HG02763 (cell line): ENCODE data around the gene FXR1.
"Not testable (repeated sequence)": the region's sequence is repeated elsewhere in the genome, so short reads cannot be mapped to it uniquely, and the experiment has no call there.

ENCODE experiments used
- ATAC-seq: cut with Tn5 transposase; IDR thresholded peaks from one replicate; pipeline ENCODE4 v1.9.1; 2021; ENCODE audit warnings: mild to moderate bottlenecking, moderate library complexity; ENCODE audit not compliant: unreplicated experiment

Gene FXR1

DNA sequence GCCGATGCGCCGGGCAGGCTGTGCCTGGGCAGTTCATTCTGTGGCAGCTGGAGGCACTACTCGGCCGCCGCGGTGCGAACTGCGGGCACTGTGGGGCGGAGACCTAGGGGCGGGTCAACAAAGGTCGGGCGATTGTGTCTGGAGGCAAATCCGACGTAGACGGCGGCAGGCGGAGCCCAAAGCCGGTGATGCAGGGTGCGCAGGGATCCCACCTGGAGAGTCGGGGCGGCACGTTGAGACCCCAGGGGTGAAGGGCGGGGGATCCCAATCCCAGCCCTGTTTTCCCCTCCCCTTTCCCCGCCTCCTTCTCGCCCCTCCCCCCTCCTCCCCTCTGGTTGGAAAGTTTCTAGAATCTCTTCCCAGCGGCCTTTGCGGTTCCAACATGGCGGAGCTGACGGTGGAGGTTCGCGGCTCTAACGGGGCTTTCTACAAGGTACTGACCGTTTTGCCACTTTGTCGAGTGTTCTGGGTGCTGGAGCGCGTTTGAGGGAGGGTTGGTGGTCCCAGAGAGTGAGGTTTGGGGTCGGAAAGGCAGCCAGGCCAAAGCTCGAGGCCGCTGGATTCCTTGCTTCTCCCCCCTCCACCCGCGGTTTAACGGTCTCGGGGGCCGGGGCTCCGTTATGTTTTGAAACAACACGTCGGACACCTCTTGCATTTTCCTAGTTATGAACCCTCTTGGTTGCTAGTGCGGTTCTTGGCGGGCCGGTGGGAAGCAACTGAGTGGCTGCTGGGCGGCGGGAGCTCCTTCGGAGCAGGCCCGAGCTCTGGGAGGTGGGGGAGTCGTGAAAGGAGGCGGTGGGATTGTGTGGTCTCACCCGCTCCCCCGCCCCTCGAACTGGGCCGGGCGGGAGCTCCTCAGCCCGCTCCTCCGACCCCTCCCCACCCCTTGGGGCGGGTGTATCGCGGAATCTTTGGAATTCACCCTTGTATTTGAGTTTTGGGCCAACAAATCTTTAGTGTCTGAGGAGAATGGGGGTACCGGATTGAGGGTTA is at the start of gene FXR1:
FXR1 (plus strand) TSS at position 367 of the 993 bp plus-strand sequence; CDS start at position 383, 16 bp downstream.
- peak; percentile 100 for ATAC-seq

DNA sequence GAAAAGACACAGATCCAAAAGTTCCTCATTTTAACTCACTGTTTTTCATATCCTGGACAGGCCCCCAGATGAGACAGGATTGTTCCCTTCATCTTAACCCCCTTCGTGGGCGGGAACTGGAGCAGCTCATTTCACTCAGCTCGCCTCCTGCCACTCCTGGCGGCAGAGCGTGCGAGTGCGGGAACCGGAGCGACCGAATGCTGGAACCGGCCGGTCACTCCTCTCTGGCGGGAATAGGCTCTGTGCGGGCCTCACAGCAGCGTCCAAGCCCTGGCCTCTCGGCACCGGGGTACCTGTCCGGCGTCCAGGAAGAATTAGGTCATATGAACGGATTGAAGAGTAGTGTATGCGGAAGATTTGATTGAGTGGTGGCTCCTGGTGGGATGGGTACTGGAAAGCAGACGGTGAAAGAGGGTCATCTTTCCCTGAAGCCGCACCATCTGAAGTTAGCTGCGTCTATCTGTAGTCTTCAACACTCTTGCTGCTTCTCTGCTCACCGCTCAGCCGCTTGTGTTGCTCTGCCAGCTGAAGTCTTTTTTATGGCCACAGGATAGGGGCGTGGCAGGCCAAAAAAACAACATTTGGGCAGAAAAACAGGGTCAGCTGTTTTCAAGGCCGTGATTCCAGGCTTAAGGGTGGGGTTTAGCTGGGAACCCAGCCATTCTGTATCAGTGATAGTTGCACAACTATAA is 42.3 kb upstream of the FXR1 start:
- no peak for ATAC-seq

DNA sequence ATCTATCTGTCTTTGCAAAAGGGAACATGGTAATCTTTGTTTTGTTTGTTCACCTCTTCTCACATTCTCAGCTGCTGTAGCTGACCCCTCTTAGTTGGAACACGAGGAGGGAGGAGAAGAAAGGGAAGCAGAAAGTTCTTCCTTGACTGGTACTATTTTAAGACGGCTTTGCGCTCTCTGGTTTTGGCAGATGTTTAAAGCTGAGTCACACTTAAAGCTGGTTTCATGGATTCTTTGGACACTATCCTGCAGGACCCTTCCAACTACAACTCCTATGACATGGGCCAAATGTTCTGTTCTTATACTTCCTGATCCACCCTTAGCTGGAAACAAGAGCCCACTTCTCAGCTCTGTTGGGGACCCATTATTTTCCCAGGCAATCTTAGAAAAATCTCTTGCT is 40.6 kb upstream of the FXR1 start:
- ATAC-seq, result no peak

DNA sequence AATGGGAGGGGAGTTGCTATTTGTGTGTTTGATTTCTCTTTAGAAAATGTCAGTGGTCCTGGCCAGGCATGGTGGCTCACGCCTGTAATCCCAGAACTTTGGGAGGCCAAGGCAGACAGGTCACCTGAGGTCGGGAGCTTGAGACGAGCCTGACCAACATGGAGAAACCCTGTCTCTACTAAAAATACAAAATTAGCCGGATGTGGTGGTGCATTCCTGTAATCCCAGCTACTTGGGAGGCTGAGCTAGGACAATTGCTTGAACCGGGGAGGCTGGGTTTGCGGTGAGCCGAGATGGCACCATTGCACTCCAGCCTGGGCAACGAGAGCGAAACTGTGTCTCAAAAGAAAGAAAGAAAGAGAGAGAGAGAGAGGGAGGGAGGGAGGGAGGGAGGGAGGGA is 40.0 kb upstream of the FXR1 start:
- ATAC-seq, result not testable (repeated sequence)

DNA sequence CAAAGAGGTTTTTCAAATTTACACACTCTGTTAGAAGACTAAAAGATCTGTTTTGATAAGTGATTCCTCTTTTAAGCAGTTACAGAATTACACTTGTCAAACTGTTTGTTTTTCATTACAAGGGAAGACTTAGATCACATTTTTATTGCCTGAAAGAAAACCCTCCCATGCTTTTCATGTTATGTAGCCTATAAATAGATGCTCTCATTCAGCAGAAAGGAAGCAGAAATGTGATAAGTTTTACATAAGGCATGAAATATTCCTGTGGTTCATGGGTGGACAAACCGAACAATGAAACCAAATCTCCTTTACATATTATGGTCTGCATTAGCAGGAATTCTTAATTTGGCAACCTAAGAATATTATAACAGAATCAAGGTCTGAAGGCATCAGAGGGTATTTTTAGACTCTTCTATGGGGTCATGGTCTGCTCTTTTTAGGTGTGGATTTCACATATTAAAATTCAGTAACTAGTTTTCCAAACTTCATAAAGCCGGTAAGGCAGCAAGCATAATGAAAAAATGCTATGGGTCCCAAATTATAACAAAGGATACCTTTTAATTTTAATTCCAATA is 37.3 kb upstream of the FXR1 start:
- ATAC-seq, result no peak

DNA sequence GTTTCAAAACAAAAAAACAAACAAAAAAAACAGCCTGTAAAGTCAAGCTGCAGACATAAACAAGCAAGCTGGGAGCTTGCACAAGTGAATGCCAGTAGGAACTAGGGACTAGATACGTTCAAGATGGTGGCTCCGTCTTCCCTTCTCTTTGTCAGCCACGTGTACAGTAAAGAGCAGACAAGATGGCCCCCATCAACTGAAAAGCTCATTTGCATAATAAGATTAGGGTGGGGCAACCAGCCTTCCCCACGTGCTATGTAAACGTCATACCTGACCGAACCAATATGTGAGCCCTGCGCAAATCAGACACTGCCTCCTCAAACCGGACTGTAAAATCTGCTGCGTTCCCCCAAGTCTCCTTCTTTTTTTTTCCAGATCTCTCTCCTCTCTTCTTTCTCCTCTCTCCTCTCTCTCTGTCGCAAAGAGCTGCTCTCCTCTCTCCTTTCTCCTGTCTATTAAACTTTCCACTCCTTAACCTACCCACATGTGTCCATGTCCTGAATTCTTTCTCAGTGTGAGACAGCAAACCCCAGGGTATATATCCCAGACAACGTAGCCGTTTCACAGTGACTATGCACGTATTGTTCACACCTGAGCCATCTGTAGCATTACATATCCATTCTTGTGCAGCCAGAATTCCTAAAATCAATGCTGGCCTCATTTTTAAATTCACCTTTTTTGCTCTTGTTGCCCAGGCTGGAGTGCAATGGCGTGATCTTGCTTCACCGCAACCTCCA is 31.2 kb upstream of the FXR1 start:
- no peak for ATAC-seq

DNA sequence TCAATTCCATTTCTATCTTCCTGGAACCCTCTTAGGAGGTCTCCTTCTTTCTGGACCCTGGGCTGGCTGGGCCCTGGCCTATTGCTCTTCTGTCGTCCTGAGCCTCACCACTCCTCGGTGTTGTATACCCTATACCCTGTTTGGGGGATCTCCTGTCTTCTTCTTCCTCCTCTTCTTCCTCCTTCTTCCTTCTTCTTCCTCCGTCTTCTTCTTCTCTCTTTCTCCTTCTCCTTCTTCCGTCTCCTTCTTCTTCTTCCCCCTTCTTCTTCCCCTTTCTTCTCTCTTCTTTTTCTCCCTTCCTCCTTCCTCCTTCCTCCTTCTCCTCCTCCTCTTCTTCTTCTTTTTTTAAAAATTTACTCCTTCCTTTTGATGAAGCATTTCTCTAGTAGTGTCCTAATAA is 30.4 kb upstream of the FXR1 start:
- no peak for ATAC-seq

DNA sequence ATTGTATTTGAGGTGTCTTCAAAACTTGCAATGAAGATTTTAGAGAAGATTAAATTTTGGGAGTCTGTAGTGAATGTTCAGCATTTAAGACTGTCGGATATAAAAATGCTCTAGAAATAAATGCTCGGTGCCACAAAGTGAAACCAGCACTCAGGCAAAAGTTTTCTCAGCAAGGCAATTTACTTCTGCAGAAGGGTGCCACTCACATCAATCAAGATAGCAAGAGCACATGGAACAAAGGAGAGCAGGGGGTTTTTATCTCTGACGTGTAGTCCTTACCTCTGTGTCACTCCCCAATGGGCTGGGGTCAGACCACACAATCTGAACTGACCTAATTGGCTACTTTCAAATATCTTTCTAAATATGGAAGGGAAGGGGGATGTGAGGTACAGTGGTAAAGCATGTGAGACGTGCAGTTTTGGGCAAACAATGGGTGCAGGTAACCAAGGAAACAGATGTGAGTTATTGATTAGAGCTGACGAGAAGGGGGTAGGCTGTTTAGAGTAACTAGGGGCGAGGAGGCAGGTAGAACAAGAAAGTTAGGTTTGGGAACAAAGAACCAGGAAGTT is 23.4 kb upstream of the FXR1 start:
- ATAC-seq, result no peak

DNA sequence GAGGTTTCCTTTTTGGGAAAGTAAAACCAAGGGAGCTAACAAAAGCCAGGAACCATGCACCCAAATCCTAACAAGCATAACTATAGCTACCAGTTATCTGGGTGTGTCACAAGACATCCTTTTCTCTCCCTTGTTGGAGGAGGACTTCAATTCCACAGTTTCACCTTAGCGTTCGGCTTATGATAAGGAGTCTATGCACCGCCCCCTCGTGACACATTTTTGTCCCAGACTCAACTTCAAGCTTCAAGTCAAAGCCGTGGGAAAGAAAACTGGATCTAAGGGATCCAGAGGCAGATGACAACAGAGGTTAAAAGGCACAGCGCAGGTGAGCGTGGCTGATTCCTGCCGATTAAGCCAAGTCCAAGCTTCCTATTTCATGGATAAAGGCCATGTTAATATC is 13.9 kb upstream of the FXR1 start:
- ATAC-seq, result no peak

DNA sequence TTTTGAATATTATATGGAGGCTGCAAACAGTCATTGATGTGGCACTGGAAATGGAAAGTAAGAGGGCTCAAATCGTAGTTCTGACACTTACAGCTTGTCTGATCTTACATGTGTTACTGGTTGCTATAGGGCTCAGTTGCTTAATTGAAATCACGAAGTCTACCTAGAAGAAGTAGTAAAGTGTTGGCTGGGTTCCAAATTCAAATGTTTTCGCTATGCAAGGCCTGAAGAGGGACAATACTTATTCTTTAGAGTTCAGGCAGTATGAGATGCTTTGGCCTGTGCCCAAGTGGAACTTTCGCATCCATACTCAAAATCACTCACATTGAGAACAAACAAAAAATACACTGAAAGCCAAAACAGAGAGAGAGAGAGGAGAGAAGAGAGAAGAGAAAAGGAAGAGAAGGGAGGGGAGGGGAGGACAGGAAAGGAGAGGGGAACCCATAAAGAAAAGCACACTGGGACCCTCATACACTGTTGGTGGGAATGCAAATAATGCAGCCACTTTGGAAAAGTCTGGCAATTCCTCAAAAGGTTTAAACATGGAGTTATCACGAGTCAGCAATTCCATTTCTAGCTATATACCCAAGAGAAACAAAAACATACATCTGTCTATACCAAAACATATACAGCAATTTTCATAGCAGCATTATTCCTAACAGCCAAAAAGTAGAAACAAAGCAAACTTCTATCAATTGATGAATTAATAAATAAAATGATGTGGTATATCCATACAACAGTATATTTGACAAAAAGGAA is 2.9 kb upstream of the FXR1 start:
- no peak for ATAC-seq

DNA sequence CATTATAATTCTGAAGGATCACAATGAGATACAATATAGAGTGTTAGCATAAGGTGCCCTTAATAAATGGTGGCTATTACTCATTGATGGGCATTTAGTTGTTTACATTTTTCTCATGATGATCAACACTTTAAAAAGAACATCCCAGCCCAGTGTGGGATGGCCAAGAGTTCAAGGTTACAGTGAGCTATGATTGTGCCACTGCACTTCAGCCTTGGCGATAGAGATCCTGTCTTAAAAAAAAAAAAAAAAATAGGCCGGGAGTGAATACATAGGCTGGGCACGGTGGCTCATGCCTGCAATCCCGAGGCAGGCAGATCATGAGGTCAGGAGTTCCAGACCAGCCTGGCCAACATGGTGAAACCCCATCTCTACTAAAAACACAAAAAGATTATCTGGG is 1.6 kb upstream of the FXR1 start:
- no peak for ATAC-seq

DNA sequence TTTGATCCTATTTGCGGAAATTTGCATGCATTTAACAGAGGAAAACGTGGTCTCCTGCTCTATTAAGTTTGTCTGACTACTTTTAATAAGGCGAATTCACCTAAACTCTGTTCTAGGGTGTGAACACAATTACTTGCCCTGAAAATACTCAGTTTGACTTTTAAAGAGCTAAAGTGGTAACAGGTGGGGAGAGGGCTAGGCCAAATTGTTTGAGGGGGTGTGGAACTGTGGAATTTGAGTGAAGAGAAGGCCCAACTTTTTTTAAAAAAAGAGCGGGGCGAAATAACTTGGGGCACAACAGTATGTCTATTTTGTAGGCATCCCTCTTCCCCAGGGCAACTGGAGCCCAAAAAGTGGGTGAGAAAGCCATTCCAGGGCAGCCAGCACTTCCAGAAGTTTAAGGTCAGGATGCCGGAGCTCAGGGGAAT is 580 bp upstream of the FXR1 start:
- peak; percentile 9 for ATAC-seq

DNA sequence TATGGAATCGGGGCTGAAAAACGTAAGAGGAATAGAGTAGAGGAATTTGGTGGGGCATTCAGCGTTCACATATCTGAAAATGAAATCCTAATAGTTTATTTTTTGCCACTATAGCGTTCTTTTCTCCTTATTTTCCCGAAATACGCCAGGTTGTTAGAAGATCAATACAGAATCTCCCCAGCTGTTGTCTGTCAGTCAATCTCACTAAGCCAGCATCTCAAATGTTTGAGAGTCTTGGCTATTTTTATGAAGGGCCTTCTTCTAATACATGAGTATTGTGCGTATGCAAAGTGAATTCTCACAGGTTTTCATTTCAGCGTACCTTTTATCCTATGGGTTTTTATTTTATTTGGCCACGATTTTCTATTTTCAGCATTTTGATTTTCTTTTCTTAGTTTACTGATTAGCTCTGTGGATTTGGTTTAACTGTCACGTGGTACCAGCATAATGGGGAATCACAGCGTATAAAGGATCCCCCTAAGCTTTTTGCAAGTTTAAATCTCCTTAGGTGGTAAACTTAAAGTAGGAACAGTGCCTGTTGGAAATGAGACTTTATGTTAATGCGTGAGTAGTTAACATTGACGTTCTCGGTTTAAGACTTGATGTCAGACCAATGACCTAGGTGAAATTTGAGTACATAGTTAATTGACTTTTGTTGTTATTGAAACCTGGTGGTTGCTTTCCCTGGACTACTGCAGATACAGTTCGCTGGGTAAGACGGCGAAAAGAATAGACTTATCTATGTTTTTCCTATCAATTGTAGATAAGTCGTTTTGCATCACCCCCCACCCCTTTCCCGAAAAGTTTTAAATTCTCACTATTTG is 1.3 kb downstream of the FXR1 start:
- no peak for ATAC-seq

DNA sequence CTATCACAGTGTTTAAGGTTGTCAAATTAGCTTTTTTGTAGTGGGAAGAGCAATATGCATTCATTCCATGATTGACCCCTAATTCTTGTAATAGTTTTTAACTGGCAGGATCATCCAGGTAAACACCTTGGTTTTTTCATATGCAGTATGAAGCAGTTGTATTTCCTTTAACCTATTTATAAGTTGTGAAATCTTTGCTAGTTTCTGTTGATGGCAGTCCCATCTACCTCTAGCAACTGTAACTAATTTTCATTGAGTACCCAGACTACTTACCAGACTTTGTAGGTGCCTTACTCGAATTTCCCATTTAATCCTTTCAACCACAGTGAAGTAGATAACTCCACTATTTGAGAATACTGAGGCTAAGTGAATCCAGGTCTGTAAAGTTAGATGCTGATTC is 6.1 kb downstream of the FXR1 start:
- no peak for ATAC-seq

DNA sequence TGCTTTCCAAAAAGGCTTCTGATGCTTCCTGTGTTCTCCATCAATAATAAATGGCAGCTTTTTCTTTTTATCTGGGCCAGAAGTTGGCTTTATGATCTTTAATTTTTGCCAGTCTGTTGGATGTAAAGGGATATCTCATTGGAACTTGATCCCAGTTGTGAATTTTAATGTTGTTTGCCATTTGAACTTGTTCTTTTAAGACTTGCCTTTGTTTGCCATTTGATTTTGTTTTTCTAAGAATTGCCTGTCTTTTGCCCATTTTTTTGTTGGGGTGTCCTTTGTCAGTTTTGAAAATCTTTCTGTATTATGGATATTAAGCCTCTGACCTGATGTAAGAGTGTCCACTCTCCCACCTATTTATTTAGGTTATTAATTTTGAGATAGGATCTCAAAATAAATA is 9.8 kb downstream of the FXR1 start:
- no peak for ATAC-seq

DNA sequence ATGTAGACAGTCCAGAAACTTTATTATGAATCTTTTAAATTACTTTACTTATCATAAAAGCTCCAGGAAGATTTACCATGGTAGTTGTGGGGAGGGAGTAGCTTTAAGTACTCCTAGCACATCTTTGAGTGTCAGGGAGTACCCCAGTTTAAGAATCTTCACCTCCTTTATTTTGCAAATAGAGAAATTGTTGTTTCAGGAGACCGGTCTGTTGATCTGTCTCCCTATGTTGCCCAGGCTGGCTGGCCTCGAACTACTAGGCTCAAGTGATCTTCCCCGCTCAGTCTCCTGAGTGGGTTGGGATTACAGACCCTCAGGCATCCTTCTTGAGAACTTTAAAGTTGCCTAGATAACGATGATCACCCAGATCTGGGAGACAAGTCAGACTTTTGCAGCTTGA is 11.1 kb downstream of the FXR1 start:
- no peak for ATAC-seq

DNA sequence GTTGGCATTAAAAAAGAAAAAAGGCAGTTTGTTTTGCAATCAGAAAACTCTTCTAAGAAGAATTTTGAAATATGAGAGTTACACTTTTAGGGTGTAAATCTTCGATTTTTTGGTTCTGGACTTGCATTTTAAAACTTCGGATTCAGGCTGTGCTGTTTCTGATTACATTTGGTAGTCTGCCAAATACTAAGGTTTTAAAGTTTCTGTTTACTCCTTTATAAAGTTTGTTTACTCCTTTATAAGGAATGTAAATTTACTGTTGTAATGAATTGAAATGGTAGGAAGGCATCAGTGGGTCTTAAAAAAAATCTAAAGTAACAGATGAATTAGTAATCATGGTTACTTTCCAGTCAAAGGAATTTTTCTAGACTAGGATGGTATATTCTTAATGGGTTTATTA is 14.1 kb downstream of the FXR1 start:
- ATAC-seq, result no peak

DNA sequence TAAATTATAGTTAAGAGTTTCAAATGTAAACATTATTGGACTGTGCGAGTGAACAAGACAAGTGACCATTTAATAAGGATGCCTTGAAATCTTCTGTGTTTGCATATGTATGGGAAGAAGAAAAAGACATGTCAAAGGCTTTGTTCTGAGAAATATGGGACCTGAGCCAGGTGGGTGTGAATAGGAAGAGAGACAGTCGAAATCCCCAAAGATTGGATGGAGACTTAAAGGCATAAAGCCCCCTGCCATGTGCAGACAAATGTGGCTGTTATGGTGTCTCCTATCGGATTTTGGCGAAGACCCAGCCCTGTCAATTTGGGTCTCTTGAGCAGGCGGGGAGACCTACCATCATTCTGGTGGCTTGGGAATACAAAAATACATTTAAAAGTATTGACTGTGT is 16.9 kb downstream of the FXR1 start:
- no peak for ATAC-seq

DNA sequence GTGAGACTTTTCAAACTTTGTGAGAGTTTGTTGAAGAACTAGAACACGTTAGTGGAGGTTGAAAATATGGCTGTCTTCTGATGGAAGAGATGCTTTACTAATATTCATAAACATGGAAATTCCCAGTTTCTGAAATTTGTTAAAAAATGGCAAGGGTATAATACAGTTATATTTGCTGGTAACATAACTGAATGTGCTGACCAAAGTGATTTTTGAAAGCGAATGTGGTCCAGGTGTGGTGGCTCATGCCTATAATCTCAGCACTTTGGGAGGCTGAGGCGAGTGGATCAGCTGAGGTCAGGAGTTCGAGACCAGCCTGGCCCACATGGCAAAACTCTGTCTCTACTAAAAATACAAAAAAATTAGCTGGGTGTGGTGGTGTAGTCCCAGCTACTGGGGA is 18.1 kb downstream of the FXR1 start:
- ATAC-seq, result no peak
